WI38 (cell line): ENCODE results near the gene SYNGR2.

Source experiments
- H3K4me3 ChIP-seq: 2 replicates; pipeline ENCODE4 v1.5.1; 2011; ENCODE audit warnings: low read depth, mild to moderate bottlenecking, control low read depth, low read length
- CTCF ChIP-seq: IDR thresholded peaks from 2 replicates; pipeline ENCODE4 v1.5.1; 2012; ENCODE audit warnings: low read depth, mild to moderate bottlenecking, control low read depth, low read length

The SYNGR2 gene

GRCh38 chr17:78154903-78155811 is 13.2 kb upstream of the SYNGR2 start:
- TF ChIP-seq CTCF: no peak

DNA sequence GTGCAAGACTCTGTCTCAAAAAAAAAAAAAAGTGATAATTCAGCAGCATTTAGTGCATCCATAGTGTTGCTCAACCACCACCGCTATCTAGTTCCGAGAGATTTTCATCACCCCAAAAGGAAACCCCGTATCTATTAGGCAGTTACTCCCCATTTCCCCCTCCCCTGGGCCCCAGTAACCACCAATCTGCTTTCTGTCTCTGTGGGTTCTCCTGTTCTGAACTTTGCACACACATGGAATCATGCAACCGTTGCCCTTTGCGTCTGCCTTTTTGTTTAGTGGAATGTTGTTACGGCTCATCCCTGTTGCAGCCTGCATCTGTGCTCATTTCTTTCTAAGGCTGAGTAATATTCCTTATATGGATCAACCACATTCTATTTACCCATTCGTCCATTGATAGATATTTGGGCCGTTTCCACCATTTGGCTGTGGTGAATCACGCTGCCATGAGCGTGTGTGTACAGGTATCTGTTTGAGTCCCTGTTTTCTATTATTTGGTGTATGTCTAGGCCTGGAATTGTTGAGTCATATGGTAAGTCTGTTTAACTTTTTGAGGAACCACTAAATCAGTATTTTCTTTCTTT is 8.7 kb upstream of the SYNGR2 start:
- H3K4me3 ChIP-seq: no peak overlapping the region
- TF ChIP-seq CTCF: no peak

More at GRCh38 chr17:78154903-78155811, 13.2 kb upstream of the SYNGR2 start:
- no peak overlapping the region for H3K4me3 ChIP-seq

DNA sequence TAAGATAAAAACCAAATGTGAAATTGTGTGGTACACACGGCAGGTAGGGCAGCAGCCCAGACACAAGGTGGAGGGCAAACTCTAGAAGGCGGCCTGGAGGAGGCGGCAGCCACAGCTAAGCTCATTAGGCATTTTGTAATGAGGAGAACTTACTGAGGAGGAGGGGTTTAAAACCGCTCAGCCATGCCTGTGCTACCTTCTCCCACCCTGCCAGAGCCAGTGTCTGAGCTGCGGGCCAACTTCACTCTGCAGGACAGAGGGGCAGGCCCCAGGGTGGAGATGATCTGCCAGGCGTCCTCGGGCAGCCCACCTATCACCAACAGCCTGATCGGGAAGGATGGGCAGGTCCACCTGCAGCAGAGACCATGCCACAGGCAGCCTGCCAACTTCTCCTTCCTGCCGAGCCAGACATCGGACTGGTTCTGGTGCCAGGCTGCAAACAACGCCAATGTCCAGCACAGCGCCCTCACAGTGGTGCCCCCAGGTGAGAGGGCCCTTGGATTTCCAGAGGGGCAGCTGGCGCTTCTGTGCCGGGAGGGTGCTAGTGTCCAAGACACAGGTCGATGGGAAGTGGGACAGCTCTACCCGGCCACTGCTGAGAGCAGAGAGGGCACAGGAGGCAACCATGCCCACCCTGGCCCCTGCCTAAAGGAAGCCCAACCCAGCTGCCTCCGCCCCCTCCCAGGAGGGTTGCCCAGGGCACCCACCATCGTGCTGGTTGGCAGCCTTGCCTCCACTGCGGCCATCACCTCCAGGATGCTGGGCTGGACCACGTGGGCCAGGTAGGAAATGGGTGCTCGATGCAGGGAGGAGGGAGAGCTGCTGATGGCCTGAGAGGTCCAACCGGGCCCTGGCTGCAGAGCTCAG is 4.3 kb upstream of the SYNGR2 start:
- no peak overlapping the region for H3K4me3 ChIP-seq
- TF ChIP-seq CTCF: no peak

GRCh38 chr17:78164748-78165607 is 3.4 kb upstream of the SYNGR2 start:
- TF ChIP-seq CTCF: no peak
- no peak overlapping the region for H3K4me3 ChIP-seq

DNA sequence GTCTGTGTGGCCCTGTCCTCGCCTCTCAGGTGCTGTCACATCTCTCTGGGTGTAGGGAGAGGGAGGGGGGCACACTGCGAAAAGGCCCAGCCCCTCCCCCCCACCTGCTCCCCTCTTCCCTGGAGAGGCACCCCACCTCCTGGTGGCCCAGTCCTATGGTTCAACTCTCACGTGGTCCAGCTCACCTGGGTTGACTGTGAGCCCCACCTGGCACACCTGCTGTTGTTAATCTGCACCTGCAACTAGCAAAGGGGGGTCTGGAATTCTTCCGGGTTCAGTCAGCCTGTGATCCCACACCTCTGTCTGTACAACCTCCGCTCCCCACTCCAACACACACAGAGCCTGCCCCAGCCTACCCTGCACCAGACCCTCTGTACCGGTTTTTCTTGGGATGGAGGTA is 2.0 kb upstream of the SYNGR2 start:
- TF ChIP-seq CTCF: no peak
- H3K4me3 ChIP-seq: no peak overlapping the region

GRCh38 chr17:78168903-78169793 is 767 bp downstream of the SYNGR2 start:
- TF ChIP-seq CTCF: no peak
- peak overlapping the region; percentile 67 for H3K4me3 ChIP-seq
